Measurements from ENCODE around the gene SNAI3. TPM values are rescaled to one million over a fixed set of nuclear protein-coding genes. Genes with fewer than 3 reads are reported as not detected.

SNAI3 gene
- total and polyA plus RNA-seq, 2 experiments from 2014 or later: 10.3 to 19.4 TPM

DNA sequence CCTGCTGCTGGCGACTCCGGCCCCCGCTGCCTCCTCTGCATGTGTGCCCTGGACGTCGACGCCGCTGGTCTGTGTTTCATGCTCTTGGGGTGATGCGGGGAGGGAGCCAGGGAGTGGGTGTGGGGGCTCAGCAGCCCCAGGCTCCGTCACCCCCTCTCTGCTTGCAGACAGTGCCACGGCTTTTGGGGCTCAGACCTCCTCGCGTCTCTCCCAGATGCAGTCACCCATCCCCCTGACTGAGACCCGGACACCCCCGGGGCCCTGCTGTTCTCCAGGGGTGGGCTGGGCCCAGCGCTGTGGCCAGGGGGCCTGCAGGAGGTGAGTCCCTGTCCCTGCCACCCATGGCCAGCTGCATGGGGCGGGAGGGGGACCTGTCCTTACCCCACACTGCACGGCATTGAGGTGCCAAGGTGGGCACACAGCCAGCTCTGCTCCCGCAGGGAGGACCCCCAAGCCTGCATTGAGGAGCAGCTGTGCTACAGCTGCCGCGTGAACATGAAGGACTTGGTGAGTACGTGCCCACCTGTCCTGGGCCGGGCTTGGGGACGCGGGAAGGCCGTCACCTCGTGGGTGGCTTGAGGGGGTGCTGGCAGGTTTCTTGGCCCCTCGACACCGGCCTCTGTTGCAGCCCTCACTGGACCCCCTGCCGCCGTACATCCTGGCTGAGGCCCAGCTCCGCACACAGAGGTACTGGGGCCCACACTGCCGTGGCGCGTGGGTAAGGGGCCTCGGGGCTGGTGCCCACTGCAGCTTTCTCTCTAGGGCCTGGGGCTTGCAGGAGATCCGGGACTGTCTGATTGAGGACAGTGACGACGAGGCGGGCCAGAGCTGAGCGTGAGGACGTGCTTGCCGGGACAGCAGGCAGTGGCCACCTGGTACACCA lies 28.4 kb upstream of the SNAI3 start:
- ATAC-seq: no peak
- H3K36me3 Mint-ChIP-seq (ENCODE audit: low read depth): peaks cover 25% of the 10 kb centered on the region

More for the DNA sequence above, 28.4 kb upstream of the SNAI3 start:
- Histone ChIP-seq H3K79me2 (replicated peaks; ENCODE audit: insufficient read depth) (no peaks in the 10 kb centered on the region), H3K36me3 (ENCODE audit: insufficient read depth) (no peaks in the 10 kb centered on the region), H3K27me3 (ENCODE audit: insufficient read depth) (no peaks in the 10 kb centered on the region), H4K20me1 (replicated peaks; ENCODE audit: insufficient read depth) (no peaks in the 10 kb centered on the region), H2AFZ (no peak overlapping the region), H3K4me1 (ENCODE audit: insufficient read depth) (no peaks in the 10 kb centered on the region), H3F3A (replicated peaks; ENCODE audit: low read depth) (no peaks in the 10 kb centered on the region), H3K4me3 (no peak overlapping the region), H3K9me2 (ENCODE audit: insufficient read depth) (no peaks in the 10 kb centered on the region), H3K4me2 (no peak overlapping the region), H3K27ac (ENCODE audit: low read depth) (no peak overlapping the region)
- no peak overlapping the region for H3K4me3 Mint-ChIP-seq
- TF ChIP-seq EZH2 (IDR thresholded peaks at IDR 0.05; ENCODE audit: low read depth, unreplicated experiment): no peak
- TF ChIP-seq, protein P1, sequence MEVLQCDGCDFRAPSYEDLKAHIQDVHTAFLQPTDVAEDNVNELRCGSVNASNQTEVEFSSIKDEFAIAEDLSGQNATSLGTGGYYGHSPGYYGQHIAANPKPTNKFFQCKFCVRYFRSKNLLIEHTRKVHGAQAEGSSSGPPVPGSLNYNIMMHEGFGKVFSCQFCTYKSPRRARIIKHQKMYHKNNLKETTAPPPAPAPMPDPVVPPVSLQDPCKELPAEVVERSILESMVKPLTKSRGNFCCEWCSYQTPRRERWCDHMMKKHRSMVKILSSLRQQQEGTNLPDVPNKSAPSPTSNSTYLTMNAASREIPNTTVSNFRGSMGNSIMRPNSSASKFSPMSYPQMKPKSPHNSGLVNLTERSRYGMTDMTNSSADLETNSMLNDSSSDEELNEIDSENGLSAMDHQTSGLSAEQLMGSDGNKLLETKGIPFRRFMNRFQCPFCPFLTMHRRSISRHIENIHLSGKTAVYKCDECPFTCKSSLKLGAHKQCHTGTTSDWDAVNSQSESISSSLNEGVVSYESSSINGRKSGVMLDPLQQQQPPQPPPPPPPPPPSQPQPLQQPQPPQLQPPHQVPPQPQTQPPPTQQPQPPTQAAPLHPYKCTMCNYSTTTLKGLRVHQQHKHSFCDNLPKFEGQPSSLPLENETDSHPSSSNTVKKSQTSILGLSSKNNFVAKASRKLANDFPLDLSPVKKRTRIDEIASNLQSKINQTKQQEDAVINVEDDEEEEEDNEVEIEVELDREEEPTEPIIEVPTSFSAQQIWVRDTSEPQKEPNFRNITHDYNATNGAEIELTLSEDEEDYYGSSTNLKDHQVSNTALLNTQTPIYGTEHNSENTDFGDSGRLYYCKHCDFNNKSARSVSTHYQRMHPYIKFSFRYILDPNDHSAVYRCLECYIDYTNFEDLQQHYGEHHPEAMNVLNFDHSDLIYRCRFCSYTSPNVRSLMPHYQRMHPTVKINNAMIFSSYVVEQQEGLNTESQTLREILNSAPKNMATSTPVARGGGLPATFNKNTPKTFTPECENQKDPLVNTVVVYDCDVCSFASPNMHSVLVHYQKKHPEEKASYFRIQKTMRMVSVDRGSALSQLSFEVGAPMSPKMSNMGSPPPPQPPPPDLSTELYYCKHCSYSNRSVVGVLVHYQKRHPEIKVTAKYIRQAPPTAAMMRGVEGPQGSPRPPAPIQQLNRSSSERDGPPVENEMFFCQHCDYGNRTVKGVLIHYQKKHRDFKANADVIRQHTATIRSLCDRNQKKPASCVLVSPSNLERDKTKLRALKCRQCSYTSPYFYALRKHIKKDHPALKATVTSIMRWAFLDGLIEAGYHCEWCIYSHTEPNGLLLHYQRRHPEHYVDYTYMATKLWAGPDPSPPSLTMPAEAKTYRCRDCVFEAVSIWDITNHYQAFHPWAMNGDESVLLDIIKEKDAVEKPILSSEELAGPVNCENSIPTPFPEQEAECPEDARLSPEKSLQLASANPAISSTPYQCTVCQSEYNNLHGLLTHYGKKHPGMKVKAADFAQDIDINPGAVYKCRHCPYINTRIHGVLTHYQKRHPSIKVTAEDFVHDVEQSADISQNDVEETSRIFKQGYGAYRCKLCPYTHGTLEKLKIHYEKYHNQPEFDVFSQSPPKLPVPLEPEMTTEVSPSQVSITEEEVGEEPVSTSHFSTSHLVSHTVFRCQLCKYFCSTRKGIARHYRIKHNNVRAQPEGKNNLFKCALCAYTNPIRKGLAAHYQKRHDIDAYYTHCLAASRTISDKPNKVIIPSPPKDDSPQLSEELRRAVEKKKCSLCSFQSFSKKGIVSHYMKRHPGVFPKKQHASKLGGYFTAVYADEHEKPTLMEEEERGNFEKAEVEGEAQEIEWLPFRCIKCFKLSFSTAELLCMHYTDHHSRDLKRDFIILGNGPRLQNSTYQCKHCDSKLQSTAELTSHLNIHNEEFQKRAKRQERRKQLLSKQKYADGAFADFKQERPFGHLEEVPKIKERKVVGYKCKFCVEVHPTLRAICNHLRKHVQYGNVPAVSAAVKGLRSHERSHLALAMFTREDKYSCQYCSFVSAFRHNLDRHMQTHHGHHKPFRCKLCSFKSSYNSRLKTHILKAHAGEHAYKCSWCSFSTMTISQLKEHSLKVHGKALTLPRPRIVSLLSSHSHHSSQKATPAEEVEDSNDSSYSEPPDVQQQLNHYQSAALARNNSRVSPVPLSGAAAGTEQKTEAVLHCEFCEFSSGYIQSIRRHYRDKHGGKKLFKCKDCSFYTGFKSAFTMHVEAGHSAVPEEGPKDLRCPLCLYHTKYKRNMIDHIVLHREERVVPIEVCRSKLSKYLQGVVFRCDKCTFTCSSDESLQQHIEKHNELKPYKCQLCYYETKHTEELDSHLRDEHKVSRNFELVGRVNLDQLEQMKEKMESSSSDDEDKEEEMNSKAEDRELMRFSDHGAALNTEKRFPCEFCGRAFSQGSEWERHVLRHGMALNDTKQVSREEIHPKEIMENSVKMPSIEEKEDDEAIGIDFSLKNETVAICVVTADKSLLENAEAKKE (CRISPR knock-in tag; IDR thresholded peaks at IDR 0.05): no peak
- TF ChIP-seq, protein P2, sequence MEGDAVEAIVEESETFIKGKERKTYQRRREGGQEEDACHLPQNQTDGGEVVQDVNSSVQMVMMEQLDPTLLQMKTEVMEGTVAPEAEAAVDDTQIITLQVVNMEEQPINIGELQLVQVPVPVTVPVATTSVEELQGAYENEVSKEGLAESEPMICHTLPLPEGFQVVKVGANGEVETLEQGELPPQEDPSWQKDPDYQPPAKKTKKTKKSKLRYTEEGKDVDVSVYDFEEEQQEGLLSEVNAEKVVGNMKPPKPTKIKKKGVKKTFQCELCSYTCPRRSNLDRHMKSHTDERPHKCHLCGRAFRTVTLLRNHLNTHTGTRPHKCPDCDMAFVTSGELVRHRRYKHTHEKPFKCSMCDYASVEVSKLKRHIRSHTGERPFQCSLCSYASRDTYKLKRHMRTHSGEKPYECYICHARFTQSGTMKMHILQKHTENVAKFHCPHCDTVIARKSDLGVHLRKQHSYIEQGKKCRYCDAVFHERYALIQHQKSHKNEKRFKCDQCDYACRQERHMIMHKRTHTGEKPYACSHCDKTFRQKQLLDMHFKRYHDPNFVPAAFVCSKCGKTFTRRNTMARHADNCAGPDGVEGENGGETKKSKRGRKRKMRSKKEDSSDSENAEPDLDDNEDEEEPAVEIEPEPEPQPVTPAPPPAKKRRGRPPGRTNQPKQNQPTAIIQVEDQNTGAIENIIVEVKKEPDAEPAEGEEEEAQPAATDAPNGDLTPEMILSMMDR (conservative IDR thresholded peaks at IDR 0.05; ENCODE audit: low read depth in 2 of 2): no peak
- no peak for TF ChIP-seq POLR2AphosphoS5 (IDR thresholded peaks at IDR 0.05; ENCODE audit: low read depth)
- no peak for TF ChIP-seq EZH2phosphoT487 (IDR thresholded peaks at IDR 0.05; ENCODE audit: unreplicated experiment)
- TF ChIP-seq CREB1 (CRISPR knock-in tag; IDR thresholded peaks at IDR 0.05; ENCODE audit: low read depth): no peak
- TF ChIP-seq, protein P3, sequence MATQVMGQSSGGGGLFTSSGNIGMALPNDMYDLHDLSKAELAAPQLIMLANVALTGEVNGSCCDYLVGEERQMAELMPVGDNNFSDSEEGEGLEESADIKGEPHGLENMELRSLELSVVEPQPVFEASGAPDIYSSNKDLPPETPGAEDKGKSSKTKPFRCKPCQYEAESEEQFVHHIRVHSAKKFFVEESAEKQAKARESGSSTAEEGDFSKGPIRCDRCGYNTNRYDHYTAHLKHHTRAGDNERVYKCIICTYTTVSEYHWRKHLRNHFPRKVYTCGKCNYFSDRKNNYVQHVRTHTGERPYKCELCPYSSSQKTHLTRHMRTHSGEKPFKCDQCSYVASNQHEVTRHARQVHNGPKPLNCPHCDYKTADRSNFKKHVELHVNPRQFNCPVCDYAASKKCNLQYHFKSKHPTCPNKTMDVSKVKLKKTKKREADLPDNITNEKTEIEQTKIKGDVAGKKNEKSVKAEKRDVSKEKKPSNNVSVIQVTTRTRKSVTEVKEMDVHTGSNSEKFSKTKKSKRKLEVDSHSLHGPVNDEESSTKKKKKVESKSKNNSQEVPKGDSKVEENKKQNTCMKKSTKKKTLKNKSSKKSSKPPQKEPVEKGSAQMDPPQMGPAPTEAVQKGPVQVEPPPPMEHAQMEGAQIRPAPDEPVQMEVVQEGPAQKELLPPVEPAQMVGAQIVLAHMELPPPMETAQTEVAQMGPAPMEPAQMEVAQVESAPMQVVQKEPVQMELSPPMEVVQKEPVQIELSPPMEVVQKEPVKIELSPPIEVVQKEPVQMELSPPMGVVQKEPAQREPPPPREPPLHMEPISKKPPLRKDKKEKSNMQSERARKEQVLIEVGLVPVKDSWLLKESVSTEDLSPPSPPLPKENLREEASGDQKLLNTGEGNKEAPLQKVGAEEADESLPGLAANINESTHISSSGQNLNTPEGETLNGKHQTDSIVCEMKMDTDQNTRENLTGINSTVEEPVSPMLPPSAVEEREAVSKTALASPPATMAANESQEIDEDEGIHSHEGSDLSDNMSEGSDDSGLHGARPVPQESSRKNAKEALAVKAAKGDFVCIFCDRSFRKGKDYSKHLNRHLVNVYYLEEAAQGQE (IDR thresholded peaks at IDR 0.05; ENCODE audit: unreplicated experiment): no peak
- TF ChIP-seq, protein P4, sequence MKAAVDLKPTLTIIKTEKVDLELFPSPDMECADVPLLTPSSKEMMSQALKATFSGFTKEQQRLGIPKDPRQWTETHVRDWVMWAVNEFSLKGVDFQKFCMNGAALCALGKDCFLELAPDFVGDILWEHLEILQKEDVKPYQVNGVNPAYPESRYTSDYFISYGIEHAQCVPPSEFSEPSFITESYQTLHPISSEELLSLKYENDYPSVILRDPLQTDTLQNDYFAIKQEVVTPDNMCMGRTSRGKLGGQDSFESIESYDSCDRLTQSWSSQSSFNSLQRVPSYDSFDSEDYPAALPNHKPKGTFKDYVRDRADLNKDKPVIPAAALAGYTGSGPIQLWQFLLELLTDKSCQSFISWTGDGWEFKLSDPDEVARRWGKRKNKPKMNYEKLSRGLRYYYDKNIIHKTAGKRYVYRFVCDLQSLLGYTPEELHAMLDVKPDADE (IDR thresholded peaks at IDR 0.05): no peak
- TF ChIP-seq STAT1 (IDR thresholded peaks at IDR 0.05; ENCODE audit: unreplicated experiment): no peak
- TF ChIP-seq JUNB (IDR thresholded peaks at IDR 0.05; ENCODE audit: unreplicated experiment): no peak
- no peak for TF ChIP-seq ZNF114 (CRISPR knock-in tag; IDR thresholded peaks at IDR 0.05)
- no peak for TF ChIP-seq ZNF331 (CRISPR knock-in tag; IDR thresholded peaks at IDR 0.05; ENCODE audit: low read depth)
- TF ChIP-seq NANOG (IDR thresholded peaks at IDR 0.05; ENCODE audit: borderline replicate concordance): no peak
- DNase-seq (ENCODE audit: low spot score): no peak
- H3K27ac Mint-ChIP-seq: no peak overlapping the region
- peaks cover 11% of the 10 kb centered on the region for H3K27me3 Mint-ChIP-seq (ENCODE audit: insufficient read depth, low read depth, poor library complexity)
- H3K4me1 Mint-ChIP-seq: peaks cover 7% of the 10 kb centered on the region
- H3K9me3 Mint-ChIP-seq: no peaks in the 10 kb centered on the region

Measured in GM23338 (cell line).